ENCODE measurements around the gene VARS2. TPM values are rescaled to one million over a fixed set of nuclear protein-coding genes. Genes with fewer than 3 reads are reported as not detected.

The VARS2 gene
- total and polyA plus RNA-seq, 9 of the 15 experiments (the other 6 are each of a cell fraction or from before 2014, with no cell fraction given) = 1.6 to 53.6 (median 29.9) TPM

GRCh38 chr6:30914076-30914853 is at the start of gene VARS2 (continued):
- TF ChIP-seq POLR2AphosphoS5 (IDR thresholded peaks at IDR 0.05; ENCODE audit: control insufficient read depth, insufficient read depth, low read depth, low read length) (peak; percentile 83), ZNF384 (IDR thresholded peaks at IDR 0.05; ENCODE audit: low read depth, low read length) (no peak), POLR2H (tag; IDR thresholded peaks at IDR 0.05; ENCODE audit: low read depth) (peak; percentile 90), THRAP3 (IDR thresholded peaks at IDR 0.05; ENCODE audit: borderline replicate concordance) (no peak), TEAD2 (tag; IDR thresholded peaks at IDR 0.05) (no peak), POLR2A (conservative IDR thresholded peaks at IDR 0.05) (peak; percentile 88), SOX6 (IDR thresholded peaks at IDR 0.05) (peak; percentile 38; the same call in 1 of the 2 replicates), RBM17 (IDR thresholded peaks at IDR 0.05; ENCODE audit: borderline replicate concordance, low read depth, low read length) (no peak), HBP1 (CRISPR knock-in tag; IDR thresholded peaks at IDR 0.05) (peak; percentile 8; the same call in 1 of the 2 replicates), MAX (CRISPR knock-in tag; IDR thresholded peaks at IDR 0.05) (peak; percentile 91), SMAD4 (CRISPR knock-in tag; conservative IDR thresholded peaks at IDR 0.05) (peak; percentile 89), RAD51 (IDR thresholded peaks at IDR 0.05; ENCODE audit: borderline replicate concordance, low read depth) (no peak), ZKSCAN3 (CRISPR knock-in tag; IDR thresholded peaks at IDR 0.05) (no peak), SLC30A9 (CRISPR knock-in tag; IDR thresholded peaks at IDR 0.05) (no peak), ZNF133 (CRISPR knock-in tag; IDR thresholded peaks at IDR 0.05) (no peak), HNRNPK (IDR thresholded peaks at IDR 0.05; ENCODE audit: low read depth, low read length, poor library complexity, severe bottlenecking) (no peak), IFI16 (CRISPR knock-in tag; IDR thresholded peaks at IDR 0.05) (0 out of 2 replicates have a peak, but pooled peaks have one; percentile 15), CREB1 (IDR thresholded peaks at IDR 0.05) (no peak), CREB1 (CRISPR knock-in tag; IDR thresholded peaks at IDR 0.05) (peak; percentile 66; the same call in 1 of the 2 replicates), ZNF79 (CRISPR knock-in tag; IDR thresholded peaks at IDR 0.05; ENCODE audit: low read depth) (no peak), MBD1 (CRISPR knock-in tag; IDR thresholded peaks at IDR 0.05) (no peak), FIP1L1 (IDR thresholded peaks at IDR 0.05; ENCODE audit: low read depth, low read length, poor library complexity, severe bottlenecking) (peak; percentile 86), TOE1 (IDR thresholded peaks at IDR 0.05; ENCODE audit: borderline replicate concordance) (0 out of 2 replicates have a peak, but pooled peaks have one; percentile 41), TOE1 (CRISPR knock-in tag; IDR thresholded peaks at IDR 0.05; ENCODE audit: borderline replicate concordance, low read depth) (0 out of 2 replicates have a peak, but pooled peaks have one; percentile 68)

Measured in K562 (cell line).